Neural progenitor cell (in vitro differentiated cells): ENCODE results near the gene LSMEM2.

Experiments
- EZH2 ChIP-seq: fragments of 200-600 bp; sonication (generic); IDR thresholded peaks from 2 replicates; pipeline ENCODE4 v1.6.1; 2017; ENCODE audit warnings: antibody characterized with exemption, mild to moderate bottlenecking, moderate library complexity
- TF ChIP-seq, protein P1 (sequence below): fragments of 200-600 bp; sonication (generic); IDR thresholded peaks from 2 replicates; pipeline ENCODE4 v1.5.1; 2017; ENCODE audit warnings: antibody characterized with exemption, mild to moderate bottlenecking

GRCh38 chr3:50318615-50319014, 39.7 kb downstream of the LSMEM2 start:
- TF ChIP-seq, protein P1, sequence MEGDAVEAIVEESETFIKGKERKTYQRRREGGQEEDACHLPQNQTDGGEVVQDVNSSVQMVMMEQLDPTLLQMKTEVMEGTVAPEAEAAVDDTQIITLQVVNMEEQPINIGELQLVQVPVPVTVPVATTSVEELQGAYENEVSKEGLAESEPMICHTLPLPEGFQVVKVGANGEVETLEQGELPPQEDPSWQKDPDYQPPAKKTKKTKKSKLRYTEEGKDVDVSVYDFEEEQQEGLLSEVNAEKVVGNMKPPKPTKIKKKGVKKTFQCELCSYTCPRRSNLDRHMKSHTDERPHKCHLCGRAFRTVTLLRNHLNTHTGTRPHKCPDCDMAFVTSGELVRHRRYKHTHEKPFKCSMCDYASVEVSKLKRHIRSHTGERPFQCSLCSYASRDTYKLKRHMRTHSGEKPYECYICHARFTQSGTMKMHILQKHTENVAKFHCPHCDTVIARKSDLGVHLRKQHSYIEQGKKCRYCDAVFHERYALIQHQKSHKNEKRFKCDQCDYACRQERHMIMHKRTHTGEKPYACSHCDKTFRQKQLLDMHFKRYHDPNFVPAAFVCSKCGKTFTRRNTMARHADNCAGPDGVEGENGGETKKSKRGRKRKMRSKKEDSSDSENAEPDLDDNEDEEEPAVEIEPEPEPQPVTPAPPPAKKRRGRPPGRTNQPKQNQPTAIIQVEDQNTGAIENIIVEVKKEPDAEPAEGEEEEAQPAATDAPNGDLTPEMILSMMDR = no peak
- no peak for TF ChIP-seq EZH2
